ENCODE measurements around the gene QSER1.

The QSER1 gene

GRCh38 chr11:32991427-32991826 lies 98.8 kb downstream of the QSER1 start:
- no peak for DNase-seq (ENCODE audit: low read depth in 1 of 2, low spot score in 1 of 2)
- no peak for TF ChIP-seq GABPA (IDR thresholded peaks at IDR 0.05; ENCODE audit: low read depth)
- no peak for TF ChIP-seq REST (IDR thresholded peaks at IDR 0.05; ENCODE audit: insufficient replicate concordance, low read depth)
- no peak for TF ChIP-seq SPI1 (IDR thresholded peaks at IDR 0.05; ENCODE audit: borderline replicate concordance, low read depth)
- no peak overlapping the region for H3K27ac ChIP-seq (replicated peaks)
- no peak overlapping the region for H3K4me3 ChIP-seq (replicated peaks; ENCODE audit: insufficient read depth, low read length)
- H3K27me3 ChIP-seq (ENCODE audit: insufficient read depth, poor library complexity, severe bottlenecking): no peaks in the 10 kb centered on the region

GRCh38 chr11:32991898-32992297 lies 99.3 kb downstream of the QSER1 start:
- Histone ChIP-seq H3K27ac (replicated peaks) (no peak overlapping the region), H3K27me3 (ENCODE audit: insufficient read depth, poor library complexity, severe bottlenecking) (no peaks in the 10 kb centered on the region), H3K4me3 (replicated peaks; ENCODE audit: insufficient read depth, low read length) (no peak overlapping the region)
- TF ChIP-seq POLR2AphosphoS5 (IDR thresholded peaks at IDR 0.05; ENCODE audit: low read depth) (no peak), REST (IDR thresholded peaks at IDR 0.05; ENCODE audit: insufficient replicate concordance, low read depth) (no peak), GABPA (IDR thresholded peaks at IDR 0.05; ENCODE audit: low read depth) (no peak), SPI1 (IDR thresholded peaks at IDR 0.05; ENCODE audit: borderline replicate concordance, low read depth) (no peak), CTCF (IDR thresholded peaks at IDR 0.05; ENCODE audit: insufficient read depth, low read length) (no peak)
- no peak for DNase-seq (ENCODE audit: low read depth in 1 of 2, low spot score in 1 of 2)

GRCh38 chr11:33000181-33000580 lies 107.6 kb downstream of the QSER1 start:
- Histone ChIP-seq H3K27me3 (ENCODE audit: insufficient read depth, poor library complexity, severe bottlenecking) (no peaks in the 10 kb centered on the region), H3K27ac (replicated peaks) (no peak overlapping the region), H3K4me3 (replicated peaks; ENCODE audit: insufficient read depth, low read length) (no peak overlapping the region)
- no peak for DNase-seq (ENCODE audit: low read depth in 1 of 2, low spot score in 1 of 2)
- TF ChIP-seq GABPA (IDR thresholded peaks at IDR 0.05; ENCODE audit: low read depth) (no peak), SPI1 (IDR thresholded peaks at IDR 0.05; ENCODE audit: borderline replicate concordance, low read depth) (no peak), POLR2AphosphoS5 (IDR thresholded peaks at IDR 0.05; ENCODE audit: low read depth) (no peak), REST (IDR thresholded peaks at IDR 0.05; ENCODE audit: insufficient replicate concordance, low read depth) (no peak), CTCF (IDR thresholded peaks at IDR 0.05; ENCODE audit: insufficient read depth, low read length) (no peak)

GRCh38 chr11:33001281-33001680 lies 108.7 kb downstream of the QSER1 start:
- DNase-seq (ENCODE audit: low read depth in 1 of 2, low spot score in 1 of 2): no peak
- Histone ChIP-seq H3K27me3 (ENCODE audit: insufficient read depth, poor library complexity, severe bottlenecking) (no peaks in the 10 kb centered on the region), H3K27ac (replicated peaks) (no peak overlapping the region), H3K4me3 (replicated peaks; ENCODE audit: insufficient read depth, low read length) (no peak overlapping the region)
- no peak for TF ChIP-seq GABPA (IDR thresholded peaks at IDR 0.05; ENCODE audit: low read depth)
- no peak for TF ChIP-seq REST (IDR thresholded peaks at IDR 0.05; ENCODE audit: insufficient replicate concordance, low read depth)
- TF ChIP-seq SPI1 (IDR thresholded peaks at IDR 0.05; ENCODE audit: borderline replicate concordance, low read depth): no peak
- TF ChIP-seq POLR2AphosphoS5 (IDR thresholded peaks at IDR 0.05; ENCODE audit: low read depth): no peak
- TF ChIP-seq CTCF (IDR thresholded peaks at IDR 0.05; ENCODE audit: insufficient read depth, low read length): no peak

Measured in HL-60 (cell line).